ENCODE data around the gene PHC1.
A peak's percentile ranks its signal among the peaks of the same experiment; 100 is the strongest.
"Not testable (repeated sequence)": the region's sequence is repeated elsewhere in the genome, so short reads cannot be mapped to it uniquely, and the experiment has no call there.

The PHC1 gene

DNA sequence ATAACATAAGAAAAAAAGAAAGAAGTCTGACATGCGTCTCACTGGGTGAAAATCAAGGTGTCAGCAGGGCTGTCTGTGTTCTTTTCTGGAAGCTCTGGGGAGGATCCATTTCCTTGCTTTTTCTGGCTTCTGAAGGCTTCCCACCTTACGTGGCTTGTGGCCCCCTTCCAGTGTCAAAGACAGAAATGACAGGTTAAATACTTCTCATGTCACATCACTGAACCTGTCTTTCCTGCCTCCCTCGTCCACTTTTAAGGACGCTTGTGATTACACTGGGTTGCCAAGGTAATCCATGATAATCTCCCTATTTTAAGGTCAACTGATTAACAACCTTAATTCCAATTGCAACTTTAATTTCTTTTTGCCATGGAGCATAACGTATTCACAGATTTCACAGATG, 4.6 kb upstream of the PHC1 start:
- no peak for DNase-seq

GRCh38 chr12:8911606-8912268, 2.6 kb upstream of the PHC1 start:
- DNase-seq, result no peak

DNA sequence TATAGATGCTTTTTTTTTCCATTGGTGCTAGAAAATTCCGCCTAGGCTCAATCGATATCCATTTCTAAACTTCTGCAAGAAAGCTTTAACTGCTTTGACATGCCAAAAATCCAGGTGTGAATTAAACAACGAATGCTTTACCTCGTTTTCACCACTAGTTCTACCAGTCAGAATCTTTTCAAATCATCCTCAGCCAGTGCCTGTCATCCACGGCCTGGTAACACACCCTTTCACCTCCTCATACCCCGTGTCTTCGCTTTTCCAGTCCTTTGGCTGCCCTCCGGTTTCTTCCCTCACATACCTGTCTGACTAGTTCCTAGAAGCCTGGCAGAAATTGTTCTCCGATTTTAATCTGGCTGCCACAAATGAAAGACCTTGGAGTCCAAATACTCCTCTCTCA, 1.4 kb upstream of the PHC1 start:
- peak in 4 of 56 donors; percentile 1 to 7 (median 4) for DNase-seq

- DNase-seq, result no peak
These were observed 642 bp upstream of the PHC1 start for GRCh38 chr12:8913702-8914032.

GRCh38 chr12:8914716-8915526, 612 bp downstream of the PHC1 start:
- DNase-seq, result peak in 37 of 56 donors; percentile 5 to 62 (median 23)

DNA sequence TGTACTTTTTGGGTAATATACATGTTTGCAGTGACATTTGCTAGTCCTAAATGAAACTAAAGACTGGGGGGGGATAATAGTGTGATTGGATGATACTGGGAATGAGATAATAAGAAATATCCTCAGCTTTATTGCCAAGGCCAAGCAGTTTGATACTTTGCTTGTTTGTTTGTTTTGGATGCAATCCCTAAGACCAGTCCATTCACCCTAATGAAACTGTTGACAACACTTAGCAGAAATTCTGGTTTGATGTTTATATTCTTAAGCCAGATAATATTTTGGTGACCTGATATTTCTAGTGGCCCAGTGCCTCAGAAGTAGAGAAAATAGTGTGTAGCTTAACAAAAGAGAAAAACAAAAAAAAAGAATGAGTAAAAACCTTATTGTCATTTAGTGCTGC, 1.8 kb downstream of the PHC1 start:
- DNase-seq, result no peak

- DNase-seq, result no peak
These were observed 2.7 kb downstream of the PHC1 start for GRCh38 chr12:8917031-8917430.

GRCh38 chr12:8917751-8918150, 3.4 kb downstream of the PHC1 start:
- DNase-seq, result no peak

- not testable (repeated sequence) for DNase-seq
These were observed 5.3 kb downstream of the PHC1 start for GRCh38 chr12:8919643-8920042.

DNA sequence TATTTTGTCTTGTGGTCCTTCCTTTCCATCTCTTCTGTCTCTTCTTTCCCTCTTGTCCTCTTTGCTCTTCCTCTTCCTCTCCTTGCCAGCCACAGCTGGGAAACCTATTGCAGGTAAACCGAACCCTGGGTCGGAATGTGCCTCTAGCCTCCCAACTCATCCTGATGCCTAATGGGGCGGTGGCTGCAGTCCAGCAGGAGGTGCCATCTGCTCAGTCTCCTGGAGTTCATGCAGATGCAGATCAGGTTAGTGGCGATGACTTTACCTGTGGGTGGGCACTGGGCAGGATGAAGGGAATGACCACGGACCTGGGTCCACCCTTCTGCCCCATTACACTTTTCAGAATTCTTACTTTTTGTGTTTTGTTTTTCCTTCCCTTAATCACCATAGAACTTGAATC, 8.2 kb downstream of the PHC1 start:
- no peak for DNase-seq

- DNase-seq, result not testable (repeated sequence)
These were observed 16.5 kb downstream of the PHC1 start for GRCh38 chr12:8930655-8931323.

DNA sequence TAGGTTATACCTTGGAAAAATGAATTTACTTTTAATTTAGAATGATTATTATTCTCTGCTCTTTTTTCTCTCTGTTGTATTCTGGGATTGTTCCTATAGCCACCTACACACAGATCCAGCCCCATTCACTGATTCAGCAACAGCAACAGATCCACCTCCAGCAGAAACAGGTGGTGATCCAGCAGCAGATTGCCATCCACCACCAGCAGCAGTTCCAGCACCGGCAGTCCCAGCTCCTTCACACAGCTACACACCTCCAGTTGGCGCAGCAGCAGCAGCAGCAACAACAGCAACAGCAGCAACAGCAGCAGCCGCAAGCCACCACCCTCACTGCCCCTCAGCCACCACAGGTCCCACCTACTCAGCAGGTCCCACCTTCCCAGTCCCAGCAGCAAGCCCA, 18.2 kb downstream of the PHC1 start:
- peak in 17 of 56 donors; percentile 1 to 46 (median 24) for DNase-seq

GRCh38 chr12:8934080-8934479, 19.8 kb downstream of the PHC1 start:
- DNase-seq, result not testable (repeated sequence)

DNA sequence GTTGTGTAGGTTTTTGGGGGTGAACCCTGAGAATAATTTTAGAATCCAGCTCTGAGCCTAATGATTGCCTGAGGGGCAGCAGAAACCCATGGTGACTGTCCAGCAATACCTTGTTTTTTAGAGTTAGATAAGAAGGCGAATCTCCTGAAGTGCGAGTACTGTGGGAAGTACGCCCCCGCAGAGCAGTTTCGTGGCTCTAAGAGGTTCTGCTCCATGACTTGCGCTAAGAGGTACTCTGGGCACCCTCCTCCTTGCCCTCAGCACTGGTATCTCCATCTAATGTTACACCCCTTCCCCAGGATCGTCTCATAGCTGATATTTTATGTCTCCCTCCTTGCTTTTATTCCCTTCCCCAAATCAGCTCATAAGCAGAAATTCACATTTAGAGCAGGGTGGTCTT, 22.4 kb downstream of the PHC1 start:
- no peak for DNase-seq

DNA sequence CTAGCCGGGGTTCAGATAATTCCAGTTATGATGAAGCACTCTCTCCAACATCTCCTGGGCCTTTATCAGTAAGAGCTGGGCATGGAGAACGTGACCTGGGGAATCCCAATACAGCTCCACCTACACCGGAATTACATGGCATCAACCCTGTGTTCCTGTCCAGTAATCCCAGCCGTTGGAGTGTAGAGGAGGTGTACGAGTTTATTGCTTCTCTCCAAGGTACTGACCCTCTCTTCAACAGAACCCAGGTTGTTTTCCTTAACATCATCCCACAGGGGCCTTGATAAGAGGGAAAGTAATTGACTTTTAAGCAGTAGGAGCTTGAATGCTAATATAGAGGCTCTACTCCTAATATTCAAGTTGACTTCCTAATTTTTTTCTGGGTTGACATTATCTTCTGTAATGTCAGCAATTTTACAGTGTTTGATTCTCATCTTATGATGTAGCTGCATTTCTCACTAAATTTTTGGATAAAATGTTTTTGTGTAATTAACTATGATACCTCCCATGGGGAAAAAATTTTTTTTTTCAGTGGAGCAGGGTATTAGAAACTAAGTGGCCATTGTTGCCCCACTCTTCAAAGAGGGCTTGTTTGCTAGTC, 23.6 kb downstream of the PHC1 start:
- DNase-seq, result not testable (repeated sequence)

DNA sequence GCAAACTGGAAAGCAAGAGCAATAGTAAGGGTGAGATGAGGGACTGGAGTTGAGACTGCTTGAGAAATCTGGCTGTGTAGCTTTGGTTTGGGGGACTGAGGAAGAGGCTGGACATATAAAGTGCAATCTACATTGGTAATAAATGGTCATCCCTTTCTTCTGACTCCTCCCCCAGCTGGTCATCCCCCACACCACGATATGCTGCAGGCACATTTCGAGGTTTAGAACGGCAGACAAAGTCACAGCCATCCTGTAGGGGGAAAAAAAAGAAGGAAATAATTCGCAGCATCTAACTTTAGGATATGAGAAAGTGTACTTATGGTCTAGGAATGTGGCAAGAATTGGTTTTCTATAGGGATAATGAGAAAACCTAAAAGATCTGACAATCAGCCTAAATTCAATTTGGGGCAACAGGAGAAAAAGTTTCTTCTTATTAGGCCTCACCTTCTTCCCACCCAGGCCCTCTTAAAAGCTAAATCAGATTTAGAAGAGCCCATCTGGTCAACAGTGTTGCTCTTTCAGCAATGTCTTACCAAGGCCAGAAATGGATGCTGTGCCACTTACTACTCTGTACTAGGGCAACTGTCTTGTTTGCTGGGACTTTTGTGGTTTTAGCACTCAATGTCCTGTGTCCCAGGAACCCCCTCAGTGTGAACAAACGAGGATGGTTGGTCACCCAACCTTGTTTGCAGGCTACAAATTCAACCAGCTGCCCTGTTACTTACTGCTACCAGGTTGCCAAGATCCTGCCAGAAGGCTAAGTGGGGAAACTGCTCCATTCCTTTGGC, 27.6 kb downstream of the PHC1 start:
- no peak for DNase-seq

DNA sequence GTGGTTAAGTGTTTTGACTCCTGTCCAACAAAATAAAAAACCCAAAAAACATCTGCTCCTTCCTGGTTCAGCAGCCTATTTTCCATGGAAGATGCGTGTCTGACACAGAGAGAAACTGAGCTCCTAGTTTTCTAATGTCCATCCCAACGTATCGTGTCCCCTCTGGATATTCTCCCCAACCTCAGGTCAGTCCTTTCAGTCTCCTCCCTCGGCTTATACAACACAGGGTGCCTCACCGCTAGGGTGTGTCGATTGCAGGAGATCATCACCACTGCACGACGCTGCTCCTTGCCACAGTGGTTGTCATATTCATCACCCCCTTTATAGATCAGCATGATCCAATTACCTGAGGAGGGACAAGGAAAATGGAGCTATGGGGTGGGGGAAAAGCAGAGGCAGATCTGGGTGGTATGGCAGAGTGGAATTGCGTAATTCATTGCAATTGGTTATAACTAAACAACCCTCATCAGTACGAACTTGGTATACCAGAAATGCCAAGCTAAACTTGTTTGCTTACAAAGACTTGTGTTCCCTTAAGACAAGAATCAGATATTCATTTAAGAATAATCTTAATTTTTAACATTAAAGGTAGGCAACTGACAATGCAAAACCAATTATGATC, 29.4 kb downstream of the PHC1 start:
- no peak for DNase-seq

GRCh38 chr12:8946733-8947132, 32.4 kb downstream of the PHC1 start:
- no peak for DNase-seq

DNA sequence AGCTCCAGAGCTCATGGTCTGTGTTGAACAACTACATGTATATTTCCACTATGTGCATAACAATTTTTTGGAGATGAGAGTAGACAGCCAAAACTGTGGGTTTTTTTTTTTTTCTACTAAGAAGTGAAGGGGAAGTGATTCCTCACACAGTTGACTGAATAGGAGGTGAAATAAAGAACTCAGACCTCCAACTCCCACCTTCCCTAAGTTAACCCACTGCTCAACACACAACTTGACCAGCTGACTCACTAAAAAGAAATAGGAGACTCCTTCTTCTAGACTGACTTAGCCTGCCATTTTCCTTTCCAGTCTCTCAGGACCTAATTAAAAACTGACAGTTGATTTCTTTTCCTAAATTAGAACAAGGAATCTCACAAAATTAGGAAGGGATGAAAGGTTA, 33.4 kb downstream of the PHC1 start:
- DNase-seq, result no peak

GRCh38 chr12:8948701-8949341, 34.5 kb downstream of the PHC1 start:
- DNase-seq, result peak in 16 of 56 donors; percentile 4 to 46 (median 28)
